Mesenchymal stem cell (in vitro differentiated cells and primary cell): ENCODE results near the gene FBXL17.

Experiments used
- DNase-seq: peaks from one replicate; pipeline ENCODE4 v3.0.0-alpha.2; 2013
- H2AFZ ChIP-seq: one replicate; pipeline ENCODE4 v1.6.1; 2013; ENCODE audit warnings: low read depth, mild to moderate bottlenecking, control low read depth, inconsistent platforms, low read length, moderate library complexity
- H2AK5ac ChIP-seq: 2 replicates; pipeline ENCODE4 v1.6.1; 2013; ENCODE audit warnings: low read length, moderate library complexity, mild to moderate bottlenecking, inconsistent platforms; ENCODE audit not compliant: severe bottlenecking
- H2BK120ac ChIP-seq: one replicate; pipeline ENCODE4 v1.6.1; 2013; ENCODE audit warnings: low read depth, mild to moderate bottlenecking, inconsistent platforms, low read length, moderate library complexity
- H2BK12ac ChIP-seq, 2 experiments: one replicate each; pipeline ENCODE4 v1.6.1; 2013; ENCODE audit warnings: inconsistent platforms in 2 of 2, low read length in 2 of 2, mild to moderate bottlenecking in 2 of 2, moderate library complexity in 2 of 2, control low read depth in 1 of 2
- H2BK15ac ChIP-seq: one replicate; pipeline ENCODE4 v1.6.1; 2013; ENCODE audit warnings: mild to moderate bottlenecking, low read depth, inconsistent platforms; ENCODE audit not compliant: poor library complexity, severe bottlenecking
- H2BK5ac ChIP-seq: 2 replicates; pipeline ENCODE4 v1.6.1; 2013; ENCODE audit warnings: low read depth, mild to moderate bottlenecking, low read length, control low read depth, inconsistent platforms; ENCODE audit not compliant: poor library complexity, severe bottlenecking
- H3K14ac ChIP-seq, 2 experiments: one replicate each; pipeline ENCODE4 v1.6.1; 2013; ENCODE audit warnings: inconsistent platforms in 2 of 2, low read length in 2 of 2, control low read depth in 1 of 2, mild to moderate bottlenecking in 1 of 2, moderate library complexity in 1 of 2
- H3K18ac ChIP-seq, 2 experiments: one replicate each; pipeline ENCODE4 v1.6.1; 2013; ENCODE audit warnings: inconsistent platforms in 2 of 2, low read length in 2 of 2, control low read depth in 1 of 2, low read depth in 1 of 2, mild to moderate bottlenecking in 1 of 2
- H3K23ac ChIP-seq, 2 experiments: one replicate each; pipeline ENCODE4 v1.6.1; 2013; ENCODE audit warnings: inconsistent platforms in 2 of 2, low read length in 2 of 2, mild to moderate bottlenecking in 2 of 2, moderate library complexity in 2 of 2, control low read depth in 1 of 2
- H3K27ac ChIP-seq: 2 replicates; pipeline ENCODE4 v1.5.1; 2013; ENCODE audit warnings: mild to moderate bottlenecking, moderate library complexity, low read length, control low read depth, inconsistent platforms; ENCODE audit not compliant: poor library complexity, severe bottlenecking
- H3K27me3 ChIP-seq, 2 experiments: 2 replicates each; pipeline versions ENCODE4 v1.6.1 to v1.7.0; 2013; ENCODE audit warnings: low read length in 2 of 2, mild to moderate bottlenecking in 2 of 2, moderate library complexity in 2 of 2, control low read depth in 1 of 2, inconsistent platforms in 1 of 2; ENCODE audit not compliant: control insufficient read depth in 1 of 2, insufficient read depth in 1 of 2
- H3K36me3 ChIP-seq, 2 experiments: 2 replicates each; pipeline versions ENCODE4 v1.6.1 to v1.7.0; 2013; ENCODE audit warnings: low read length in 2 of 2, control low read depth in 1 of 2, inconsistent platforms in 1 of 2, low read depth in 1 of 2, mild to moderate bottlenecking in 1 of 2; ENCODE audit not compliant: insufficient read depth in 2 of 2, control insufficient read depth in 1 of 2
- H3K4ac ChIP-seq, 2 experiments: one replicate each; pipeline ENCODE4 v1.6.1; 2013; ENCODE audit warnings: inconsistent platforms in 2 of 2, low read length in 2 of 2, mild to moderate bottlenecking in 2 of 2, moderate library complexity in 2 of 2, control low read depth in 1 of 2, low read depth in 1 of 2
- H3K4me1 ChIP-seq: 2 replicates; pipeline ENCODE4 v1.6.1; 2013; ENCODE audit warnings: low read depth, low read length, control low read depth; ENCODE audit not compliant: control insufficient read depth, insufficient read depth
- H3K4me2 ChIP-seq: 2 replicates; pipeline ENCODE4 v1.6.1; 2013; ENCODE audit warnings: low read length, mild to moderate bottlenecking, inconsistent platforms; ENCODE audit not compliant: poor library complexity, severe bottlenecking
- H3K4me3 ChIP-seq, 2 experiments: 2 replicates each; pipeline versions ENCODE4 v1.5.1 to v1.7.0; 2013; ENCODE audit warnings: low read length in 2 of 2, mild to moderate bottlenecking in 2 of 2, control low read depth in 1 of 2, low read depth in 1 of 2; ENCODE audit not compliant: insufficient read depth in 1 of 2
- H3K79me1 ChIP-seq: replicated peaks from 2 replicates; pipeline ENCODE4 v1.6.1; 2013; ENCODE audit warnings: mild to moderate bottlenecking, control low read depth, low read length, inconsistent platforms; ENCODE audit not compliant: poor library complexity, severe bottlenecking
- H3K9ac ChIP-seq: 2 replicates; pipeline ENCODE4 v1.7.0; 2013; ENCODE audit warnings: mild to moderate bottlenecking, low read length, moderate library complexity
- H3K9me3 ChIP-seq: 2 replicates; pipeline ENCODE4 v1.7.0; 2013; ENCODE audit warnings: mild to moderate bottlenecking, low read length; ENCODE audit not compliant: control insufficient read depth
- H4K8ac ChIP-seq: one replicate; pipeline ENCODE4 v1.6.1; 2013; ENCODE audit warnings: inconsistent platforms, mild to moderate bottlenecking, low read length, moderate library complexity
- H4K91ac ChIP-seq: one replicate; pipeline ENCODE4 v1.6.1; 2013; ENCODE audit warnings: mild to moderate bottlenecking, low read length, inconsistent platforms
- WGBS: methylation state at CpG from one replicate; pipeline ENCODE4 v1.1.7; 2013; ENCODE audit warnings: mixed read lengths; 5-methylcytosine and 5-hydroxymethylcytosine counted together

The FBXL17 gene

DNA sequence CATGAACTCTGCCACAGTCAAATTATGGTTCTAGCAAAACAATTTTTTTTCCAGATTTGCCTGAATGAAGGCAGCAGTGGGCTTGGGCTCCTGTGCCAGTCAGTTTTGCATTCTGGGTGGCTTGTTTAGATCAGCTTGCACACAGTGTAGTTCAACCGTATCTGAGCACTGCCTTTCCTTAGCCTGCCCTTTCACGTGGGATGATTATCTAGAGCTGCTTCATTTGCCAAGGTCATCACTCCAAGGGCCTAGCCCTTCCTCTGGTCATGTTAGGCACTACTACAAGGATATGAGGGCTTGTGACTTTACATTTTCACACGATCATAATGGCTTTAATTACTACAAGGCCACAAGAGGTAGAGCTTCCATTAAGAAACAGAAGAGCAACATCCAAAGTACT, 560.6 kb downstream of the FBXL17 start:
- no peak overlapping the region for H3K9ac ChIP-seq
- no peak overlapping the region for H3K4ac ChIP-seq
- no peak overlapping the region for H3K23ac ChIP-seq
- H3K14ac ChIP-seq: no peak overlapping the region
- H3K36me3 ChIP-seq: no peaks in the 10 kb centered on the region
- H2AK5ac ChIP-seq: no peak overlapping the region
- no peak overlapping the region for H3K4me2 ChIP-seq
- no peak overlapping the region for H2AFZ ChIP-seq
- no peak overlapping the region for H2BK12ac ChIP-seq
- 88% methylated on average over 3 of the region's 3 CpGs for WGBS
- H3K4me1 ChIP-seq: no peaks in the 10 kb centered on the region
- no peak overlapping the region for H2BK5ac ChIP-seq
- no peaks in the 10 kb centered on the region for H3K79me1 ChIP-seq
- no peak overlapping the region for H3K27ac ChIP-seq
- no peak overlapping the region for H2BK15ac ChIP-seq
- H2BK120ac ChIP-seq: no peak overlapping the region
- no peaks in the 10 kb centered on the region for H3K27me3 ChIP-seq
- H4K8ac ChIP-seq: no peak overlapping the region
- no peak overlapping the region for H4K91ac ChIP-seq
- no peak for DNase-seq
- H3K9me3 ChIP-seq: no peaks in the 10 kb centered on the region
- H3K18ac ChIP-seq: no peak overlapping the region
- H3K4me3 ChIP-seq: no peak overlapping the region

DNA sequence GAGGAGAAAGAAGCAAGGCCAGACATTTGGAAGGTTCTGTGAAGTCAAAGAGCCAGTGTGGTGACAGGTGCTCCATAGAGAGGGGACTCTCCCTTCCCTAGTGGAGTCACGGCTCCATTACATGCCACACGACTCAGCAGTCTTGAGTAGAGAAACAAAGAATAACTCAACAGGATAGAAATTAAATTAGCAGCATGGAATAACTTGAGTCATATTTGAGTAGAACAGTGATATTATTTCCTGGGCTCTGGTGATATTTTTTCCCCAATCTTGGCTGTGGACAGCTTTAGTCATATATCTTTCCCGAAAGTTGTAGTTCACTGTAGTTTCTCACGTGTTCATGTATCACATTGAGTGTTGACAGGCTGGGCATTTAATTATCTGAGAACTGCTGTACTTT, 561.5 kb downstream of the FBXL17 start:
- Histone ChIP-seq H2BK120ac (no peak overlapping the region), H2BK12ac (no peak overlapping the region), H3K9me3 (no peaks in the 10 kb centered on the region), H3K23ac (no peak overlapping the region), H3K4me3 (no peak overlapping the region), H2BK15ac (no peak overlapping the region), H3K27ac (no peak overlapping the region), H2AFZ (no peak overlapping the region), H3K36me3 (no peaks in the 10 kb centered on the region), H4K8ac (no peak overlapping the region), H3K4me1 (no peaks in the 10 kb centered on the region), H3K4ac (no peak overlapping the region), H4K91ac (no peak overlapping the region), H3K79me1 (no peaks in the 10 kb centered on the region), H3K27me3 (no peaks in the 10 kb centered on the region), H3K18ac (no peak overlapping the region), H3K14ac (no peak overlapping the region), H3K4me2 (no peak overlapping the region), H2AK5ac (no peak overlapping the region), H2BK5ac (no peak overlapping the region), H3K9ac (no peak overlapping the region)
- 98% methylated on average over 3 of the region's 4 CpGs for whole genome bisulfite sequencing
- DNase-seq: no peak

DNA sequence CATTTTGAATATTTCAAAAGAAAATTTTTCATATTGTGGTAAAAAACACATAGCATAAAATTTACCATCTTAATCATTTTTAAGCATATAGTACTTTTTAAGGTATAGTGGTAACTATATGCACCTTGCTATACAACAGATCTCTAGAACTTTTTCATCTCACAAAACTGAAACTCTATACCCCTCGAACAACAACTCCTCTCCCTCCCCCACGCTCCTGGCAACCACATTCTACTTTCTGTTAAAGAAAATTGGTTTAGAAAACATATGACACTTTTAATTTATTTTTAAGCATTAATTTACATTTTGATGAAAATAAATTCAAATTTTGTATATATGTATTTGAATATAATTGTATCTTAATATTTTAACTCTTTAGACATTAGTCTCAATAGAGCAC, 563.9 kb downstream of the FBXL17 start:
- Histone ChIP-seq H2AK5ac (no peak overlapping the region), H3K4me3 (no peak overlapping the region), H3K79me1 (no peaks in the 10 kb centered on the region), H3K9ac (no peak overlapping the region), H4K8ac (no peak overlapping the region), H2BK15ac (no peak overlapping the region), H3K14ac (no peak overlapping the region), H2BK12ac (no peak overlapping the region), H3K27ac (no peak overlapping the region), H3K23ac (no peak overlapping the region), H2AFZ (no peak overlapping the region), H3K4me2 (no peak overlapping the region), H3K9me3 (no peaks in the 10 kb centered on the region), H3K27me3 (no peaks in the 10 kb centered on the region), H2BK5ac (no peak overlapping the region), H2BK120ac (no peak overlapping the region), H3K36me3 (no peaks in the 10 kb centered on the region), H3K4me1 (peaks cover 5% of the 10 kb centered on the region), H3K18ac (no peak overlapping the region), H3K4ac (no peak overlapping the region), H4K91ac (no peak overlapping the region)
- WGBS: 100% methylated on average over 1 of the region's 2 CpGs
- no peak for DNase-seq

DNA sequence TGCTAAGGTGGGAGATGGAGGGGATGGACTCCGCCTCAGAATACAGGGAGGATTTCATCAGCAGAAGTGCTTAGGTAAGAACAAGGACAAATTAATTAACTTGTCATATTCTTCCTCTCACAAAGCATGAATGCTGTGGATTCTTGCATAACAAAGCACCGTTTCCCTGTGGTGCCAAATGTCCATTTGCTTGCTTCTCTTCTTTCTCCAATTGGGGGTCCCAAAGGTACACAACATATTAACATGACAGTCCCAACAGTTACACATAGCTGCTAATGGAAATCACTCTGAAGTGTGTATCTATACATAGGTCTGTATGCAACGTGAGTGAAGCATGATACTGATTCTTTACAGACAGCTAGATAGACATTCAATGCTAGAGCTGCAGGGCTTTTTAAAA, 564.5 kb downstream of the FBXL17 start:
- H3K4me2 ChIP-seq: no peak overlapping the region
- H2AK5ac ChIP-seq: no peak overlapping the region
- H3K9ac ChIP-seq: no peak overlapping the region
- no peak overlapping the region for H2BK120ac ChIP-seq
- H3K4me1 ChIP-seq: peaks cover 9% of the 10 kb centered on the region
- H3K9me3 ChIP-seq: no peaks in the 10 kb centered on the region
- H4K91ac ChIP-seq: no peak overlapping the region
- WGBS: 83% methylated on average over 2 of the region's 3 CpGs
- H4K8ac ChIP-seq: no peak overlapping the region
- no peak for DNase-seq
- no peak overlapping the region for H3K27ac ChIP-seq
- H3K4me3 ChIP-seq: no peak overlapping the region
- no peak overlapping the region for H2BK15ac ChIP-seq
- H3K27me3 ChIP-seq: no peaks in the 10 kb centered on the region
- no peak overlapping the region for H3K18ac ChIP-seq
- no peak overlapping the region for H3K23ac ChIP-seq
- H3K79me1 ChIP-seq: no peaks in the 10 kb centered on the region
- no peak overlapping the region for H2AFZ ChIP-seq
- H3K4ac ChIP-seq: no peak overlapping the region
- H3K36me3 ChIP-seq: no peaks in the 10 kb centered on the region
- no peak overlapping the region for H3K14ac ChIP-seq
- H2BK5ac ChIP-seq: no peak overlapping the region
- no peak overlapping the region for H2BK12ac ChIP-seq
